ENCODE data around the gene SPRR2G. TPM values are rescaled to one million over a fixed set of nuclear protein-coding genes. Genes with fewer than 3 reads are reported as not detected.

The SPRR2G gene
- not detected in 2 replicates for total RNA-seq (2021)
- long read RNA-seq = 0 reads

DNA sequence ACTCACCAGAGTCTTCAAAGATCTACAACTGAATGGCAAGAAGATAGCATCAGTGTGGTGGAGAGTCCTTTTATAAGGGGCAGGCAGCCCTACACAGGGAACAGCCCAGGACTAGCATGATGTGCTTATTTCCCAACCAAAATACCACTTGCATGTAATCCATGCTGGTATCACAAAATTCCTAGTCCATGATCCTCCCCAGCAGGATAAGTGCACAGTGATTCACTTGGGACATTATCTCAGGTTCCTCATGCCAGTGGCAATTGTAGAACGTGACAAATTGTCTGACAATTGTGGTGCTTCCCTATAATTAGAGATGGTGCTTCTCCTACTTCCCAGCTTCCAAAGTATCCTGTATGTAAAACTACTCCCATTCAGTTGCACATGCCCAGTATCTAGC lies at the start of gene SPRR2G:
TSS of gene SPRR2G (minus strand) at position 45 of the 400 bp plus-strand sequence. CDS start 780 bp downstream, outside the sequence.
- Histone ChIP-seq H3K9me3 (ENCODE audit: control insufficient read depth, low read depth, low read length) (no peaks in the 10 kb centered on the region), H4K91ac (ENCODE audit: insufficient read length, low read depth, low read length) (no peak within 1 kb of the TSS), H2BK12ac (ENCODE audit: insufficient read length, low read depth, low read length) (no peak within 1 kb of the TSS), H2BK120ac (ENCODE audit: low read depth, low read length, poor library complexity, severe bottlenecking) (no peak within 1 kb of the TSS), H3K79me2 (ENCODE audit: insufficient read depth, low read length) (no peaks in the 10 kb centered on the region), H4K20me1 (ENCODE audit: control insufficient read depth, insufficient read depth, insufficient read length) (no peaks in the 10 kb centered on the region), H2AK5ac (ENCODE audit: insufficient read length, low read length) (no peak within 1 kb of the TSS), H4K8ac (replicated peaks; ENCODE audit: insufficient read length, low read depth, low read length) (no peak within 1 kb of the TSS), H3K14ac (ENCODE audit: insufficient read depth, low read length) (no peak within 1 kb of the TSS), H3K79me1 (ENCODE audit: insufficient read depth, low read depth, low read length, poor library complexity, severe bottlenecking) (no peaks in the 10 kb centered on the region), H3K27ac (ENCODE audit: insufficient read length, low read depth, low read length) (no peak within 1 kb of the TSS), H3K18ac (ENCODE audit: insufficient read length, low read depth, low read length) (no peak within 1 kb of the TSS), H3K4me1 (ENCODE audit: insufficient read depth, low read length) (no peaks in the 10 kb centered on the region), H2BK20ac (ENCODE audit: low read depth, low read length, poor library complexity, severe bottlenecking) (no peak within 1 kb of the TSS), H3K56ac (ENCODE audit: insufficient read length, low read depth, low read length) (no peak within 1 kb of the TSS), H4K5ac (ENCODE audit: insufficient read length, low read depth, low read length) (no peak within 1 kb of the TSS), H3K9ac (ENCODE audit: extremely low read depth, insufficient read length, low read length) (no peak within 1 kb of the TSS), H3K27me3 (ENCODE audit: insufficient read depth, low read length) (no peaks in the 10 kb centered on the region), H2BK15ac (ENCODE audit: low read depth, low read length) (no peak within 1 kb of the TSS), H3T11ph (ENCODE audit: low read length) (no peak within 1 kb of the TSS), H3K4ac (ENCODE audit: low read depth, low read length) (no peak within 1 kb of the TSS), H3K23ac (ENCODE audit: insufficient read length, low read depth, low read length) (no peak within 1 kb of the TSS), H3K23me2 (ENCODE audit: insufficient read length, low read depth, low read length, poor library complexity, severe bottlenecking) (no peaks in the 10 kb centered on the region), H3K4me2 (ENCODE audit: insufficient read depth, insufficient read length, low read length) (no peak within 1 kb of the TSS), H2AFZ (ENCODE audit: low read length) (no peak within 1 kb of the TSS), H2BK5ac (ENCODE audit: insufficient read length, low read length) (no peak within 1 kb of the TSS)
- H3K4me1 Mint-ChIP-seq = no peaks in the 10 kb centered on the region
- no peak within 1 kb of the TSS for H3K27ac Mint-ChIP-seq
- DNase-seq = no peak
- H3K27me3 Mint-ChIP-seq (ENCODE audit: low read depth) = peaks cover 4% of the 10 kb centered on the region; the same call in 1 of the 2 replicates
- WGBS (ENCODE audit: extremely low coverage, insufficient read length, low lambda C conversion rate) = no CpG with 5 or more reads among the region's 1 CpG
- H3K4me3 Mint-ChIP-seq = no peak within 1 kb of the TSS
- H3K36me3 Mint-ChIP-seq (ENCODE audit: insufficient read depth in 1 of 3, low read depth in 3 of 3) = peaks cover 0 to 2% (median 0%) of the 10 kb centered on the region in 3 experiments; a peak in 2 of 7 replicates
- TF ChIP-seq, protein P1, sequence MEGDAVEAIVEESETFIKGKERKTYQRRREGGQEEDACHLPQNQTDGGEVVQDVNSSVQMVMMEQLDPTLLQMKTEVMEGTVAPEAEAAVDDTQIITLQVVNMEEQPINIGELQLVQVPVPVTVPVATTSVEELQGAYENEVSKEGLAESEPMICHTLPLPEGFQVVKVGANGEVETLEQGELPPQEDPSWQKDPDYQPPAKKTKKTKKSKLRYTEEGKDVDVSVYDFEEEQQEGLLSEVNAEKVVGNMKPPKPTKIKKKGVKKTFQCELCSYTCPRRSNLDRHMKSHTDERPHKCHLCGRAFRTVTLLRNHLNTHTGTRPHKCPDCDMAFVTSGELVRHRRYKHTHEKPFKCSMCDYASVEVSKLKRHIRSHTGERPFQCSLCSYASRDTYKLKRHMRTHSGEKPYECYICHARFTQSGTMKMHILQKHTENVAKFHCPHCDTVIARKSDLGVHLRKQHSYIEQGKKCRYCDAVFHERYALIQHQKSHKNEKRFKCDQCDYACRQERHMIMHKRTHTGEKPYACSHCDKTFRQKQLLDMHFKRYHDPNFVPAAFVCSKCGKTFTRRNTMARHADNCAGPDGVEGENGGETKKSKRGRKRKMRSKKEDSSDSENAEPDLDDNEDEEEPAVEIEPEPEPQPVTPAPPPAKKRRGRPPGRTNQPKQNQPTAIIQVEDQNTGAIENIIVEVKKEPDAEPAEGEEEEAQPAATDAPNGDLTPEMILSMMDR (conservative IDR thresholded peaks at IDR 0.05) = no peak
- H3K9me3 Mint-ChIP-seq = peaks cover 0 to 3% of the 10 kb centered on the region in 2 experiments; a peak in 2 of 5 replicates

Data from H9 (cell line).